ENCODE results near the gene MYT1.
"Not testable (repeated sequence)": the region's sequence is repeated elsewhere in the genome, so short reads cannot be mapped to it uniquely, and the experiment has no call there.

MYT1 gene

GRCh38 chr20:64181391-64181790, 17.1 kb downstream of the MYT1 start:
- Histone ChIP-seq H3K9ac (ENCODE audit: low read depth, low read length) (no peak overlapping the region), H3K36me3 (ENCODE audit: control insufficient read depth, insufficient read depth, low read length) (no peaks in the 10 kb centered on the region), H3K27me3 (ENCODE audit: control insufficient read depth, insufficient read depth, low read length) (no peaks in the 10 kb centered on the region), H3K9me3 (ENCODE audit: control insufficient read depth, insufficient read depth, low read length) (no peaks in the 10 kb centered on the region), H3K4me1 (ENCODE audit: control insufficient read depth, insufficient read depth, low read length) (peaks cover 8% of the 10 kb centered on the region), H3K4me3 (ENCODE audit: low read depth, low read length) (no peak overlapping the region)

- Histone ChIP-seq H3K9ac (ENCODE audit: low read depth, low read length) (no peak overlapping the region), H3K4me1 (ENCODE audit: control insufficient read depth, insufficient read depth, low read length) (peaks cover 2% of the 10 kb centered on the region), H3K9me3 (ENCODE audit: control insufficient read depth, insufficient read depth, low read length) (no peaks in the 10 kb centered on the region), H3K4me3 (ENCODE audit: low read depth, low read length) (no peak overlapping the region), H3K36me3 (ENCODE audit: control insufficient read depth, insufficient read depth, low read length) (no peaks in the 10 kb centered on the region), H3K27me3 (ENCODE audit: control insufficient read depth, insufficient read depth, low read length) (no peaks in the 10 kb centered on the region)
These were observed 18.1 kb downstream of the MYT1 start for GRCh38 chr20:64182146-64182865.

GRCh38 chr20:64183313-64183712, 19.1 kb downstream of the MYT1 start:
- H3K27me3 ChIP-seq (ENCODE audit: control insufficient read depth, insufficient read depth, low read length), result no peaks in the 10 kb centered on the region
- H3K9ac ChIP-seq (ENCODE audit: low read depth, low read length), result no peak overlapping the region
- no peaks in the 10 kb centered on the region for H3K36me3 ChIP-seq (ENCODE audit: control insufficient read depth, insufficient read depth, low read length)
- H3K4me3 ChIP-seq (ENCODE audit: low read depth, low read length), result no peak overlapping the region
- no peaks in the 10 kb centered on the region for H3K4me1 ChIP-seq (ENCODE audit: control insufficient read depth, insufficient read depth, low read length)
- H3K9me3 ChIP-seq (ENCODE audit: control insufficient read depth, insufficient read depth, low read length), result no peaks in the 10 kb centered on the region

GRCh38 chr20:64184795-64185194, 20.5 kb downstream of the MYT1 start:
- no peak overlapping the region for H3K4me3 ChIP-seq (ENCODE audit: low read depth, low read length)
- no peaks in the 10 kb centered on the region for H3K36me3 ChIP-seq (ENCODE audit: control insufficient read depth, insufficient read depth, low read length)
- H3K4me1 ChIP-seq (ENCODE audit: control insufficient read depth, insufficient read depth, low read length), result peaks cover 13% of the 10 kb centered on the region
- H3K9me3 ChIP-seq (ENCODE audit: control insufficient read depth, insufficient read depth, low read length), result no peaks in the 10 kb centered on the region
- no peak overlapping the region for H3K9ac ChIP-seq (ENCODE audit: low read depth, low read length)
- no peaks in the 10 kb centered on the region for H3K27me3 ChIP-seq (ENCODE audit: control insufficient read depth, insufficient read depth, low read length)

GRCh38 chr20:64185276-64185900, 21.1 kb downstream of the MYT1 start:
- Histone ChIP-seq H3K4me3 (ENCODE audit: low read depth, low read length) (no peak overlapping the region), H3K4me1 (ENCODE audit: control insufficient read depth, insufficient read depth, low read length) (peaks cover 17% of the 10 kb centered on the region), H3K9ac (ENCODE audit: low read depth, low read length) (no peak overlapping the region), H3K27me3 (ENCODE audit: control insufficient read depth, insufficient read depth, low read length) (no peaks in the 10 kb centered on the region), H3K9me3 (ENCODE audit: control insufficient read depth, insufficient read depth, low read length) (no peaks in the 10 kb centered on the region), H3K36me3 (ENCODE audit: control insufficient read depth, insufficient read depth, low read length) (no peaks in the 10 kb centered on the region)

- Histone ChIP-seq H3K36me3 (ENCODE audit: control insufficient read depth, insufficient read depth, low read length) (no peaks in the 10 kb centered on the region), H3K9ac (ENCODE audit: low read depth, low read length) (no peak overlapping the region), H3K9me3 (ENCODE audit: control insufficient read depth, insufficient read depth, low read length) (no peaks in the 10 kb centered on the region), H3K4me1 (ENCODE audit: control insufficient read depth, insufficient read depth, low read length) (peaks cover 19% of the 10 kb centered on the region), H3K4me3 (ENCODE audit: low read depth, low read length) (no peak overlapping the region), H3K27me3 (ENCODE audit: control insufficient read depth, insufficient read depth, low read length) (no peaks in the 10 kb centered on the region)
These were observed 21.9 kb downstream of the MYT1 start for GRCh38 chr20:64186071-64186598.

GRCh38 chr20:64187213-64187612, 23.0 kb downstream of the MYT1 start:
- not testable (repeated sequence) for H3K36me3 ChIP-seq (ENCODE audit: control insufficient read depth, insufficient read depth, low read length); H3K9ac ChIP-seq (ENCODE audit: low read depth, low read length); H3K27me3 ChIP-seq (ENCODE audit: control insufficient read depth, insufficient read depth, low read length); H3K9me3 ChIP-seq (ENCODE audit: control insufficient read depth, insufficient read depth, low read length); H3K4me3 ChIP-seq (ENCODE audit: low read depth, low read length)
- peaks cover 22% of the 10 kb centered on the region for H3K4me1 ChIP-seq (ENCODE audit: control insufficient read depth, insufficient read depth, low read length)

- H3K9me3 ChIP-seq (ENCODE audit: control insufficient read depth, insufficient read depth, low read length), result no peaks in the 10 kb centered on the region
- no peak overlapping the region for H3K4me3 ChIP-seq (ENCODE audit: low read depth, low read length)
- H3K36me3 ChIP-seq (ENCODE audit: control insufficient read depth, insufficient read depth, low read length), result no peaks in the 10 kb centered on the region
- H3K9ac ChIP-seq (ENCODE audit: low read depth, low read length), result no peak overlapping the region
- H3K27me3 ChIP-seq (ENCODE audit: control insufficient read depth, insufficient read depth, low read length), result no peaks in the 10 kb centered on the region
- peaks cover 22% of the 10 kb centered on the region for H3K4me1 ChIP-seq (ENCODE audit: control insufficient read depth, insufficient read depth, low read length)
These were observed 23.8 kb downstream of the MYT1 start for GRCh38 chr20:64188091-64188490.

GRCh38 chr20:64188682-64189529, 24.7 kb downstream of the MYT1 start:
- Histone ChIP-seq H3K9ac (ENCODE audit: low read depth, low read length) (no peak overlapping the region), H3K9me3 (ENCODE audit: control insufficient read depth, insufficient read depth, low read length) (no peaks in the 10 kb centered on the region), H3K4me3 (ENCODE audit: low read depth, low read length) (no peak overlapping the region), H3K4me1 (ENCODE audit: control insufficient read depth, insufficient read depth, low read length) (peaks cover 22% of the 10 kb centered on the region), H3K36me3 (ENCODE audit: control insufficient read depth, insufficient read depth, low read length) (no peaks in the 10 kb centered on the region), H3K27me3 (ENCODE audit: control insufficient read depth, insufficient read depth, low read length) (no peaks in the 10 kb centered on the region)

- Histone ChIP-seq H3K36me3 (ENCODE audit: control insufficient read depth, insufficient read depth, low read length) (no peaks in the 10 kb centered on the region), H3K4me3 (ENCODE audit: low read depth, low read length) (peak overlapping the region; percentile 3), H3K4me1 (ENCODE audit: control insufficient read depth, insufficient read depth, low read length) (peaks cover 22% of the 10 kb centered on the region), H3K9me3 (ENCODE audit: control insufficient read depth, insufficient read depth, low read length) (no peaks in the 10 kb centered on the region), H3K9ac (ENCODE audit: low read depth, low read length) (no peak overlapping the region), H3K27me3 (ENCODE audit: control insufficient read depth, insufficient read depth, low read length) (no peaks in the 10 kb centered on the region)
These were observed 25.3 kb downstream of the MYT1 start for GRCh38 chr20:64189530-64189966.

- H3K9ac ChIP-seq (ENCODE audit: low read depth, low read length), result no peak overlapping the region
- H3K27me3 ChIP-seq (ENCODE audit: control insufficient read depth, insufficient read depth, low read length), result no peaks in the 10 kb centered on the region
- no peaks in the 10 kb centered on the region for H3K36me3 ChIP-seq (ENCODE audit: control insufficient read depth, insufficient read depth, low read length)
- no peaks in the 10 kb centered on the region for H3K9me3 ChIP-seq (ENCODE audit: control insufficient read depth, insufficient read depth, low read length)
- H3K4me3 ChIP-seq (ENCODE audit: low read depth, low read length), result peak overlapping the region; percentile 3
- peaks cover 22% of the 10 kb centered on the region for H3K4me1 ChIP-seq (ENCODE audit: control insufficient read depth, insufficient read depth, low read length)
These were observed 25.7 kb downstream of the MYT1 start for GRCh38 chr20:64189986-64190385.
